Measurements from ENCODE around the gene THY1.

THY1 gene

DNA sequence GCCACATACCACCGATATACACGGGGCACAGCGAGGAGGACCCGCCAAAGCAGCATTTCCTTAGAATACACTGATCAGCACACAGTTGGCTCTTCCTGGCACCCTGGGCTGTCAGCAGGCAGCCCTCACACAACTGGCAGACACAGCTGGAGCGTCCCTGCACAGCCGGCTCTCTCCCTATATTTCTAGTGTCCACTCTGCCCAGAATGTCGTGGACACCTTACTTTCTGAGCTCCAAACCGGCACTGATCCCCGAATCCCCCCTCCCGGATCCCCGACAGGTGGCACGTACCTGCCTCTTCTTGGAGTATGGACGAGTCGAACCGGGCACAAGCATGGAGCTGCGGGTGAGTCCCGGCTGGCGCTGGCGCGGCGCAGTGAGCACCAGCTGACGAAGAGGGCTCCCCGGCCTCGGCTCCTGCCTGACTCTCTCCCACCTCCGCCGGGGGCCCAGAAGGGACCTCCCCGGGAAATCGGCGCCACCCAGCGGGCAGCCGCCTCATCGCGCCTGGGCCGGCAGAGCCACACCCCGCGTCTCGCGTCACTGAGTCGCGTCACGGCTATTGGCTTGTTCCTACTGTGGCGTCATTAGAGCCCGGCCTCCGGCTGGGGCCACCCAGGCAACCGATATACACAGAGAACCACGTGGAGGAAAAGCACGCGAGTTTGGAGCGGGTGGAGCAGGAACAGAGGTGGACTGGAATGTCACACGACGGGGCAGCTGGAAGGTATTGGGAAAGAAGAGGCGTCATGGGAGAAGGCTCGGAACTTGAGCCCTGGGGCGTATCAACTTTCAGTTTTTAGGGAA lies 41.6 kb downstream of the THY1 start, which contains the start of gene USP2:
Gene USP2, minus strand, starts transcription at position 510 of the 808 bp plus-strand sequence. CDS start 8,210 bp downstream, outside the sequence.
- peak; percentile 98 to 99 (median 99) for DNase-seq

- DNase-seq: no peak
These were observed 42.2 kb downstream of the THY1 start for GRCh38 chr11:119380827-119381180.

DNA sequence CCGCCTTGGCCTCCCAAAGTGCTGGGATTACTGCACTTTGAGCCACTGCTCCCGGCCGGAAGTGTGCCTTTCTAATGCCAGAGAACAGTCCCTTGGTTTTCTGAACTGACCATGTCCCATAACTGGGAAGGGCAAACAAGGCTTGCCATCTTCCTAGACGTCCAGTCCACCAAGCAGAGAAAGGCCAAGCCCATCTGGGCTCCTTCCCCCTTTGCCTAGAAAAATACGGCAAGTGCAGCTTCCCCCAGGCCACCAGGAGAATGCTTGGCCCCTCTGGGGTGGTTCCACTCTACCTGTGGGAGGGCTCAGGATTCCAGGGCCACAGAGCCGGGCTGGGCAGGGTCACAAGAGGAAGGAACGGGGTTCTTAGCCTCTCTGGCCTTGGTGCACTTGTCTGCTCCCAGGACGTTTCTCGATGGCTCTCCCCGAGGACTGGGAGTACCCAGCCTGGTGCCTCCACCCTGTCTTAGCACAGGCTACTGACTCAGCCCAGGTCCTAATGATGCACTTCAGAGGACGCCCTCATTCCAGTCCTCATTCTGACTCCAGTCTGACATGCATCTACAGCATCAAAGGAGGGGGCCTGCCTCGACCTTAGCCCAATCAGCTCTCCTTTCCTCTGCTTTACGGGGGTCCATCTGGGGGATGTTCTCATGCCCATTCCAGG lies 42.7 kb downstream of the THY1 start:
- DNase-seq: no peak

DNA sequence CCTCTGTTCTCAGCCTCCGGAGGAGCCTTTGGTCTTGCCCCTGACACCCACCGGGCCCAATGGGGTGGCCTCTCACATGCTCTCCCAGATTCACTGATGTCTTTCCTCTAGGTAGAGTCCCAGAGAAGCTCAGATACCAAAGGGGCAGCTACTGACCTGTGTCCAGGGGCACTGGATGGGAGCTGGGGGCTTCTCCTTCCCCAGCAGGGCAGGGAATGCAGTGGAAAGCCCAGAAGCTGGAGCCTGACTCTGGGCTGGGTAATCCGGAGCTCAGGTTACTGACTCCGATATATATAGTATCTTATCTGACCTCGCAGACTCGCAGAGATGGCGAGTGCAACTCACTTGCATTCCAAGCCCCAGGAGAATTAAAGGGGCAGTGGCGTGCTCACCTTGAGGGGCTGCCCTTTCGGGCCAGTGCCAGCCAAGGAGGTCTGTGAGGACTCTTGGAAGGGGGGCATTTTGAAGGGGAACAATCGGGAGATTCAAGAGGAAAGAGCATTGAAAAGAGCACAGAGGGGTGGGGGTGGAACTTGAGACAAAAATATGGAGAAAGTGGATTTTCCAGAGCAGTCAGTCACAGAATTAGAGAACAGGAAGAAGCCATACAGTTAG lies 44.0 kb downstream of the THY1 start:
- no peak for DNase-seq

GRCh38 chr11:119377961-119378667 lies 44.9 kb downstream of the THY1 start:
- DNase-seq: no peak

- DNase-seq: no peak
These were observed 45.7 kb downstream of the THY1 start for GRCh38 chr11:119377112-119377901.

GRCh38 chr11:119376197-119376847 lies 46.6 kb downstream of the THY1 start:
- DNase-seq: no peak

DNA sequence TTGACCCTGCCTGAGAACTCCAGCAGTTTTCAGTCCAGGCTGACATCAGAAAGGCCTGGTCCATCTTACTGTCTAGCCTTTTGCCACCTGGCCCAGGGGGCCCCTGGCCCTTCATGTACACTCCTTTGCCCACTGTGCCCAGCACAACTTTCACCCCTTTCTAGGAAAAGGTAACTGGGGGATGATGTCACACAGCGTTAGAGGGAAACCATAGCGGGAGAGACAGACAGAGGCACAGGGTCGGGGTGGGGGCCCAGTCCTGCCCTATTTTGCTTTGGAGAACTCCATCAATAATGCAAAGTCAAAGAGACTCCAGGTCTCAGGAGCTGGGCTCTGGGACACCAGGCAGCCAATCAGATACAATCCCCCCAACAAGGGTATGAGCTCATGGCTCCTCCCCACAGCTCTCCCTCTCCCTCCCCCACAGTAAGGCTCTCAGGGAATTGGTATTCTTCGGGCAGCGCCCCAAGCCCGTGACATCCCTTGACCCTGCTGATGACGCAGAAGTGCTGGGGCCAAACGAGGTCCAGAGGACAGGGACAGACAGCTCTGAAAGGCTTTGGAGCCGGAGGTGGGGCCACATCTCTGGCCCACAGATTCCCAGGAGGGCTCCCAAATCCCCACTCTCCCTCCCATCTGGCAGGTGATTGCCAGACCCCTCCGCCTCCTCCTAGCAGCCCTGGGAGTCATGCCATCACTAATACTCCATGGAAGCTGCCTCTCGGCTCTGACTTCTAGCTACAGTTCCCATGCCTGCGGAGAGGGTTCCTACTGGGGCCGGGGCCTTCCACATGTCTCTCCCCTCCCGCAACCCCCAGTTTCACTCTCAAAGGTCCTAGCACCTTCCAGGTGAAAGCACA lies 47.4 kb downstream of the THY1 start:
- no peak for DNase-seq

- peak in 1 of 3 donors; percentile 31 for DNase-seq
These were observed 48.2 kb downstream of the THY1 start for GRCh38 chr11:119374632-119375336.

- DNase-seq: peak; percentile 80 to 82 (median 81)
These were observed 48.9 kb downstream of the THY1 start for GRCh38 chr11:119373921-119374631.

- no peak for DNase-seq
These were observed 49.7 kb downstream of the THY1 start for GRCh38 chr11:119373059-119373920.

DNA sequence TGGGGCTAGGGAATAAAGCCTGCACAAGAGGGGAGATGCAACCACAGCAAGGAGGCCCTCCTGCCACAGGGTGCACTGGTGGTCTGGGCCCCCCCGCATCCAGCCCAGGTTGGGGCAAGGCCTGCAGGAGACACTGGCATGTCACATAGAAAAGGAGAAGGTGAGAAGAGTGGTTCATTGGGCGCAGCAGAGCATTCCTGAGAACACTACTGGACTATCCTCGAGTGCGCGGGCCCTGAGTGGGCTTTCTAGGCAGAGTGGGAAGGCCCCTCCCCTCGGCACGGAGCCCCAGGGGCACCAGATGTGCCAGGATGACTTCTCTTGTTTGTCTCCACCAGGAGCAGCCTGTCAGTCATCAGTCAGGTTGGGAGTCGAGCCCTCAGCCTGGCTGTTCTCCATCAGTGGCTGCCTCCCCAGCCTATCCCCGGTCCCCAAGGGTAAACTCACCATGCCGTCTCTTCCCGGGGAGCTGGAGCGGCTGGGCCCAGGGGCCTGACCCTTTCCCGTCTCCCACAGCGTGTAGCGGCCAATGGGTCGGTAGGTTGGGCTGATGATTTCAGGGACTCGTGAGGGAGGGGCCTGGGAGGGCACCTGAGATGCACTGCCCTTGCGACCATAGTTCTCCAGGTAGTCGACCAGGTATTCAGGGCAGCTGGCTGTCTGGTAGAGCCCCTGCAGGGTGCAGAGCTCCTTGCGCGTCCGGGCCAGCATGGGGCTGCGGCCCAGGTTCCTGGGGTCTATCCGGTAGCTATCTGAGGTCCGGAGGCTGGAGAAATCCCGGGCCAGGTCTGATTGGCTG lies 50.5 kb downstream of the THY1 start:
- DNase-seq: no peak

- DNase-seq: peak in 2 of 3 donors; percentile 38 to 40
These were observed 51.2 kb downstream of the THY1 start for GRCh38 chr11:119371778-119372182.

DNA sequence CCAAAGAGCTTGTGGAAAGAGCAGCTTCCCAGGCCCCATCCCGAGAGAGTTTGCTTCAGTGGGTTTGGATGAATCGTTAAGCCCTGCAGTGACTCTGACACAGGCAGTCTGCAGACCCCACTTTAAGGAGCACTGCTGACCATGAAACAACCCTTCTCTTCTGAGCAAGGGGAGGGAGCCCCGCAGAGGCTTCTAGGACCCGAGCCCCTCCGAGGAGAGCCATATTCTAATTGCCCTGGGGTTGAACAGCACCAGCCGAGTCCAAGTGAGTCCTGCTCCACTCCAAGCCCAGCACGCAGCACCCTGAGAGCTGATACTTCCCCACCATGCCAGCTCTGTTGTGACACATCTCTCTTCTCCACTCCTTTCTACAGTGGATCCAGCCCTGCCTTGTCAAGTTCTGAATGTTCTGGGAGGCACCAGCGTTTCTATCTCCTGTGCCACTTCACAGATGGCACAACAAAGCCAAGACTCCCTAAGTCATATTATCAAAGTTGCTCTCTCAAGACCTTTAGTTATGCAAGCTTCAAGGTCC lies 51.8 kb downstream of the THY1 start:
- no peak for DNase-seq

- no peak for DNase-seq
These were observed 52.4 kb downstream of the THY1 start for GRCh38 chr11:119370486-119371046.

DNA sequence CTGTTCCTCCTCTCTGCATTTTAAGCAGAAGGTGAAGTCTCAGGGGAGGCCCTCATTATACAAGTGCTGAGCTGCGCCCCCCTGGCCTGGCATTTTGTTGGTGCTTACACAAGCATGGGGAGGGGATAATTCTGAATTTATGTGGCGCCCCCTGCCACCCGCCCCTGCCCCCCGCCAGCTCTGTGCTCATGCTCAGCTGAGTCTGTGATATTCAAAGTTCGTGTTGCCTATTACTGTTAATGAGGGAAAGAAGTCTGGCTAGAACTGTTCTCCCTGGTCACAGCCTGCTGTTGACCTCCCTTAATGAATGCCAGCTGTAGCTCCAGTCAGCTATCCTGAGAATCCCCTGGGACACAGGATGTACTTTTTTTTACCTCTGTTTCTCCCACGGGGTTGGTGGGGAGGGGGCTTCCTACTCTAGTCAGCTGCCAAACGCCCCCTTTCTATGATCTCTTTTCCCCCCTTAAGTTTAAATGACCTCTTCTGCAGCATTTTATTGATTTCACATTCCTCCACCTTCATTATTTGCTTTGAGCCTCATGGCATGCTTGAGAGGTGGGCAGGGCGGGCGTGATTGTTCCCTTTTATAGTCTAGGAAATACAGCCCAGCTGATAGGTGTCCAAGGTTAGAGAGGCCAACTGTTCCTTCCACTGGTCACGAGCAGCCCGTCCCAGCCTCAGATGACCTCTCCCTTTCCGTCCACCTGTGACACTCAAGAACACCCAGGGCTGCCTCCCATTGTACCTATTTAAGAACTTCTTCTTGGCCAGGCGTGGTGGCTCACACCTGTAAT lies 53.6 kb downstream of the THY1 start:
- DNase-seq: no peak

Measured in suppressor macrophage treated with lipopolysaccharide for 1 hour (primary cell).